ENCODE data around the gene PIH1D2. TPM values are rescaled to one million over a fixed set of nuclear protein-coding genes. Genes with fewer than 3 reads are reported as not detected.

The PIH1D2 gene, protein sequence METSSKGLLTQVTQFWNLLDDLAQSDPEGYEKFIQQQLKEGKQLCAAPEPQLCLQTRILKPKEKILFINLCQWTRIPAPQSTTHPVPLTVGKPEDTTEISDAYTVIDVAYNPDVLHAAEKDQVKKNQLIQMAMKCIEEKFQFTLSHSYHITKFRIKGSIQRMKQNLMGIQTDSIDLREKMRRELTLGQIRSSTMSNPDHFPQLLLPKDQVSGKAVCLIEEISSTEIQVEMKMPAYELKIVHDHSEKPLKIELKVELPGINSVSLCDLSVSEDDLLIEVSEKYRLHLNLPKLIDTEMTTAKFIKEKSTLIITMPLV
- polyA plus RNA-seq, result 1 to 10 TPM in 2 of 4 donors, under 1 TPM in 1, not detected in 1; 0.67 to 1.2 (median 1.1) TPM
- long read RNA-seq, donor 1, result 0 reads
- long read RNA-seq, donor 2, result 0 reads
- long read RNA-seq, donor 3, partial matches to known transcripts, result 6 of 6 reads
- long read RNA-seq, donor 3, other reads (novel, unspliced or antisense), result 0 of 6 reads
- long read RNA-seq, donor 4, result 0 reads
- long read RNA-seq, donor 5, result 0 reads
- long read RNA-seq, donor 6, result 0 reads
- long read RNA-seq, donor 7, result 0 reads
- long read RNA-seq, donor 8, result 0 reads
- long read RNA-seq, donor 9, result 0 reads
- long read RNA-seq, donor 10, partial matches to known transcripts, result 5 of 6 reads
- long read RNA-seq, donor 10, other reads (novel, unspliced or antisense), result 0 of 6 reads

DNA sequence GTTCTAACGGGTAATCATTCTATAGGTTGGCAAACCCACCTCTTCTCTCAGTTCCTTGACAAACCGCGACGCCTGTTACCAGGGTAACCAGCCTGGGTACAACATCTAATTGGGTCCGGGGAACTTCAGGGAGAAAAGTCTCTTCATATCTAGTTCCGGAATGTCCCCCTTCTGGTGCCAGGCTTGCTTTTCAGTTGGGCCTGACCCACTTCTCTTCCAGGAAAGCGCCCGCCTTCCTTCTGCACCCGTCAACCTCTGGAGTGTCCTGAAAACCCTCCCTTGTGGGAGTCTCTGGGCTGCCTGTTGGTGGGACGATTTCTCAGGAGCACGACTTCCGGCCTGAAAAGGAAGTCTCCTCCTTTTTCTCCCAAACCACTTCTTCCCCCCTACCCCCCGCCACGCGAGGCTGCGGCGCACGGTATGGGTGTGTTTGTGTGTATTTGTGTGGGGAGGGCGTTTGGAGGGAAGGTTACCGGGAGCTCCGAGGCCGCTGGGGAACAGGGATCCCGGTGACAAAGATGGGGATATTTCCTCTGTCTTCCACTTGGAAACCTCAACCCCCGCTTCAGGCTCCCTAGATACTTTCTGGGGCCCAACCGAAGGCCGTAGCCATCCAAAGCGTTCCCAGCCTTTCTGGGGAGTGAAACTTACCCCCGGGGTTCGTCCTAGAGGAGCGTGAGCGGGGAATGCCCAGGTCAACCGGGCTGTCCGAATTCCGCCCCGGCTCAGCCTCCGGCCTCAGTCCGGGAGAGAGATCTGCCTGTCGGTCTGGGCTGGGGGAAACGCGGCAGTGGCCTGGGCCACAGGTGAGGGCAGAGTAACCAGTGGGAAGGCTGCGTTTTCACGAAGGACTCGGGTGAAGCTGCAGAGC, at the start of gene PIH1D2, which contains the start of gene NKAPD1:
Gene PIH1D2 (minus strand): TSS at position 77 of the 871 bp plus-strand sequence. CDS start 843 bp downstream, outside the sequence.
Gene NKAPD1 (plus strand): TSS at position 359 of the 871 bp plus-strand sequence. CDS start 1,276 bp downstream, outside the sequence.
- Histone ChIP-seq H3K27ac (ENCODE audit: low read depth in 1 of 3, low read length in 2 of 3) (peak within 1 kb of the TSS; percentile 74 to 98 (median 90)), H3K36me3 (ENCODE audit: control insufficient read depth in 3 of 3, insufficient read depth in 2 of 3, low read depth in 1 of 3, low read length in 3 of 3) (peaks cover 4 to 9% (median 7%) of the 10 kb centered on the region in 3 donors), H3K4me3 (ENCODE audit: low read depth in 1 of 3, low read length in 3 of 3) (peak within 1 kb of the TSS; percentile 88 to 94 (median 94)), H3K27me3 (ENCODE audit: control insufficient read depth in 3 of 3, insufficient read depth in 3 of 3, low read length in 3 of 3) (no peaks in the 10 kb centered on the region), H3K4me1 (ENCODE audit: control insufficient read depth in 3 of 3, insufficient read depth in 2 of 3, low read depth in 1 of 3, low read length in 2 of 3) (peaks cover 0 to 3% (median 0%) of the 10 kb centered on the region in 3 donors), H3K9me3 (ENCODE audit: control insufficient read depth in 2 of 2, insufficient read depth in 1 of 2, low read depth in 1 of 2, low read length in 1 of 2) (no peaks in the 10 kb centered on the region)
- FAIRE-seq (no peak), DNase-seq (peak; percentile 80 to 92)
- WGBS, 3 donors, result 0 to 1% (median 0%) methylated on average over 36 to 43 of the region's 43 CpGs

DNA sequence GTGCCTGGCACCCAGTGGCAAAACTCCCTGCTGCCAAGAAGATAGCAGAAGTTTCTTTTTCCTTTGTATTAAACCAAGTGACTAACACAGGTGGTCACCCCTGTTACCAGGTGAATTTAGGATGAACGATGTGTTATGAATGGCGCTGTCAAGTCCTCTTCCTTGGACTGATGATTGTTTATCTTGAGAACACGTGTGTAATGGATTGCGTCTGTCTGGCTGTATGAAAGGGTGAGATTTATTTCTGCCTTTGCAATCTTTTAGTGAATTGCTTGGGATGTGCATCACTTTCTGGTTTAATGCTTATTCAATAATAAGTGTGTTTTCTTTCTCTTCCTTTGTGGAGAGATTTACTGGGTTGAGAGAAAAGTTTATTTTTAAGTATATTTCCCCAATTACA, 49.3 kb upstream of the PIH1D2 start:
- DNase-seq (no peak), FAIRE-seq (no peak)
- H3K27me3 ChIP-seq (ENCODE audit: control insufficient read depth in 3 of 3, insufficient read depth in 3 of 3, low read length in 3 of 3), result no peaks in the 10 kb centered on the region
- WGBS, 3 donors, result 67 to 86% (median 73%) methylated on average over 4 of the region's 4 CpGs
- no peak overlapping the region for H3K4me3 ChIP-seq (ENCODE audit: low read depth in 1 of 3, low read length in 3 of 3)
- no peak overlapping the region for H3K27ac ChIP-seq (ENCODE audit: low read depth in 1 of 3, low read length in 2 of 3)
- H3K4me1 ChIP-seq (ENCODE audit: control insufficient read depth in 3 of 3, insufficient read depth in 2 of 3, low read depth in 1 of 3, low read length in 2 of 3), result no peaks in the 10 kb centered on the region
- H3K36me3 ChIP-seq (ENCODE audit: control insufficient read depth in 3 of 3, insufficient read depth in 2 of 3, low read depth in 1 of 3, low read length in 3 of 3), result peaks cover 0 to 2% (median 0%) of the 10 kb centered on the region in 3 donors
- H3K9me3 ChIP-seq (ENCODE audit: control insufficient read depth in 2 of 2, insufficient read depth in 1 of 2, low read depth in 1 of 2, low read length in 1 of 2), result no peaks in the 10 kb centered on the region

DNA sequence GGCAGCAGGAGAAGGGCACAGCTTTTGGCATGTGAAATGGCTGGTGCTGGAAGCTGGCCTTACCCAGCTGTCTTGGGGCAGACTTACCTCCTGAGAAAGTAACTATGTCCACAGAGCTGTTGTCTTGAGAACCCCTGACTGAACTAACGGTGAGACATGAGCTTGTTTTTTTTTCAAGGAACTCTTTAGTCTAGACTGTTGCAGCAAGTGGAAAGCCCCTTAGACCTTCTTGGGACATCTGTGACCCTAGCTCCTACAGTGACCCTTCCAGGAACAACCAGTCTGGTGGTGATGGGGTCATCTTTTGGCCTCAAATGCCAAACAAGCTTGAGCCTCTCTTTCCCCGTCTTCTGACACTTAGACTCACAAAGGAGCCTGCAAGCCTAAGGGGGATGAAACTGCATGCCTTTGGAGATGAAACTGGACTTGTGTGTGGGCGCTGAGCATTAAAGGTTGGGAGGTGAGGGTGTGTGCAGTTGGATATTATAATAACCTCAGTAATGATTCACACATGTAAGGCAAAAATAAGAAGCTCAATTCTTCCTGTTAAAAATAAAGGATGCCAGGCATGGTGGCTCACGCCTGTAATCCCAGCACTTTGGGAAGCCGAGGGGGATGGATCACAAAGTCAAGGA, 48.3 kb upstream of the PIH1D2 start:
- no peaks in the 10 kb centered on the region for H3K9me3 ChIP-seq (ENCODE audit: control insufficient read depth in 2 of 2, insufficient read depth in 1 of 2, low read depth in 1 of 2, low read length in 1 of 2)
- 92 to 96% (median 94%) methylated on average over 5 of the region's 5 CpGs for WGBS, 3 donors
- H3K27ac ChIP-seq (ENCODE audit: low read depth in 1 of 3, low read length in 2 of 3), result no peak overlapping the region
- DNase-seq (no peak), FAIRE-seq (no peak)
- no peaks in the 10 kb centered on the region for H3K4me1 ChIP-seq (ENCODE audit: control insufficient read depth in 3 of 3, insufficient read depth in 2 of 3, low read depth in 1 of 3, low read length in 2 of 3)
- H3K27me3 ChIP-seq (ENCODE audit: control insufficient read depth in 3 of 3, insufficient read depth in 3 of 3, low read length in 3 of 3), result no peaks in the 10 kb centered on the region
- H3K4me3 ChIP-seq (ENCODE audit: low read depth in 1 of 3, low read length in 3 of 3), result no peak overlapping the region
- H3K36me3 ChIP-seq (ENCODE audit: control insufficient read depth in 3 of 3, insufficient read depth in 2 of 3, low read depth in 1 of 3, low read length in 3 of 3), result peaks cover 0 to 2% (median 0%) of the 10 kb centered on the region in 3 donors

DNA sequence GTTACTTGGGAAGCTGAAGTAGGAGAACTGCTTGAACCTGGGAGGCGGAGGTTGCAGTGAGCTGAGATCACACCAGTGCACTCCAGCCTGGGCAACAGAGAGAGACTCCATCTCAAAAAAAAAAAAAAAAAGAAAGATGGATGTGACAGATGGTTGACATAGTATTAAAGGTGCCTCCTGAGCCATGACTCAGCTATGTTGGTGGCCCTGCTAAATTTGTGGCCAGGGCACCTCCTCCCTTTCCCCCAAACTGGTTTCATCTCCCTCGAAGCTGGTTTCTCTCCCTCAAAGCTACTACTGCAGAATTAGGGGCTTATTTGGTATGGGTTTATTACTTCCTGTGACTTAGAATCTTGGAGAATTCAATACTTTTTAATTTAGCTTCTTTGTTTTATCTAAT, 44.4 kb upstream of the PIH1D2 start:
- FAIRE-seq (no peak), DNase-seq (no peak)
- Histone ChIP-seq H3K4me1 (ENCODE audit: control insufficient read depth in 3 of 3, insufficient read depth in 2 of 3, low read depth in 1 of 3, low read length in 2 of 3) (no peaks in the 10 kb centered on the region), H3K27me3 (ENCODE audit: control insufficient read depth in 3 of 3, insufficient read depth in 3 of 3, low read length in 3 of 3) (no peaks in the 10 kb centered on the region), H3K4me3 (ENCODE audit: low read depth in 1 of 3, low read length in 3 of 3) (no peak overlapping the region), H3K9me3 (ENCODE audit: control insufficient read depth in 2 of 2, insufficient read depth in 1 of 2, low read depth in 1 of 2, low read length in 1 of 2) (no peaks in the 10 kb centered on the region), H3K27ac (ENCODE audit: low read depth in 1 of 3, low read length in 2 of 3) (no peak overlapping the region), H3K36me3 (ENCODE audit: control insufficient read depth in 3 of 3, insufficient read depth in 2 of 3, low read depth in 1 of 3, low read length in 3 of 3) (peaks cover 0 to 2% (median 0%) of the 10 kb centered on the region in 3 donors)
- 76 to 85% (median 77%) methylated on average over 2 of the region's 2 CpGs for WGBS, 3 donors

DNA sequence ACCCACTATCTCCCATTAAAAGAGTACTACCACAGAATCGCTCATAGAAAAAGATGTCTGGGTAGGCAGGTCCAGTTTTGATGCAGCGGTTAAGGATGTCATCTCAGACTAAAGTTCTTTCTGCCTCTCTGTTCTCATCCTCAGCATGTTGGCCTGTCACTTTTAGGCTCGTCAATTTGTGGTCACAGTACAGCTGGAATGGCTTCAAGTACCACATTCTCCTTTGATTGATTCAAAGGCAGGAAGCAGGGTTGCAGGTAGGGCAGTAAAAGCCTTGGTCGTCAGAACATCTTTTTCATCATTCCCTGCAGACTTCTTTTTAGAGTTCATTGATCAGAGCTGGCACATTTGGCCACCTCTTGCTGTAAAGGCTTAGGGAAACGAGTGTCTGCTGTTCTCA, 41.6 kb upstream of the PIH1D2 start:
- FAIRE-seq (no peak), DNase-seq (no peak)
- Histone ChIP-seq H3K27ac (ENCODE audit: low read depth in 1 of 3, low read length in 2 of 3) (no peak overlapping the region), H3K27me3 (ENCODE audit: control insufficient read depth in 3 of 3, insufficient read depth in 3 of 3, low read length in 3 of 3) (no peaks in the 10 kb centered on the region), H3K9me3 (ENCODE audit: control insufficient read depth in 2 of 2, insufficient read depth in 1 of 2, low read depth in 1 of 2, low read length in 1 of 2) (no peaks in the 10 kb centered on the region), H3K36me3 (ENCODE audit: control insufficient read depth in 3 of 3, insufficient read depth in 2 of 3, low read depth in 1 of 3, low read length in 3 of 3) (peaks cover 0 to 2% (median 0%) of the 10 kb centered on the region in 3 donors), H3K4me1 (ENCODE audit: control insufficient read depth in 3 of 3, insufficient read depth in 2 of 3, low read depth in 1 of 3, low read length in 2 of 3) (no peaks in the 10 kb centered on the region), H3K4me3 (ENCODE audit: low read depth in 1 of 3, low read length in 3 of 3) (no peak overlapping the region)
- 70 to 76% (median 74%) methylated on average over 5 of the region's 5 CpGs for WGBS, 3 donors

DNA sequence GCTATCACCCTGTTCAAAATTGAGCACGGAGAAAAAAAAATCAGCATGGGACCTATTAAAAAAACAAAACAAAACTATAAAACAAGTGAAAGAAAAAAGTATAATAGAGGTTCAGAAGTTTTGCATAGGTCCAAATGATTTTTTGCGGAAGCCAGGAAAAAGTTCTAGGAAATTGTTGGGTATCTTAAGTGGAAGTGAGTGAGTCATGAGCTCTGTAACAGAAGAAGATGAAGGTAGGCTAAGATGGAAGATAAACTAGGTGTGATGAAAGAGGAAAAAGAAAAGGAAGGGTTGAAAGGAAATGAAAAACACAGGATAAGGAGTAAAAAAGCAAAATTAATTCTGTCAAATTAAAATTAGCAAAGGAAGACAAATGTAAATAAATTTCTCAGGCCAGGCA, 40.6 kb upstream of the PIH1D2 start:
- no peak for FAIRE-seq
- DNase-seq, result no peak
- 90 to 97% (median 94%) methylated on average over 2 of the region's 2 CpGs for WGBS, 3 donors
- H3K36me3 ChIP-seq (ENCODE audit: control insufficient read depth in 3 of 3, insufficient read depth in 2 of 3, low read depth in 1 of 3, low read length in 3 of 3), result peaks cover 0 to 2% (median 0%) of the 10 kb centered on the region in 3 donors
- no peaks in the 10 kb centered on the region for H3K9me3 ChIP-seq (ENCODE audit: control insufficient read depth in 2 of 2, insufficient read depth in 1 of 2, low read depth in 1 of 2, low read length in 1 of 2)
- H3K27me3 ChIP-seq (ENCODE audit: control insufficient read depth in 3 of 3, insufficient read depth in 3 of 3, low read length in 3 of 3), result no peaks in the 10 kb centered on the region
- no peak overlapping the region for H3K4me3 ChIP-seq (ENCODE audit: low read depth in 1 of 3, low read length in 3 of 3)
- no peaks in the 10 kb centered on the region for H3K4me1 ChIP-seq (ENCODE audit: control insufficient read depth in 3 of 3, insufficient read depth in 2 of 3, low read depth in 1 of 3, low read length in 2 of 3)
- H3K27ac ChIP-seq (ENCODE audit: low read depth in 1 of 3, low read length in 2 of 3), result no peak overlapping the region

DNA sequence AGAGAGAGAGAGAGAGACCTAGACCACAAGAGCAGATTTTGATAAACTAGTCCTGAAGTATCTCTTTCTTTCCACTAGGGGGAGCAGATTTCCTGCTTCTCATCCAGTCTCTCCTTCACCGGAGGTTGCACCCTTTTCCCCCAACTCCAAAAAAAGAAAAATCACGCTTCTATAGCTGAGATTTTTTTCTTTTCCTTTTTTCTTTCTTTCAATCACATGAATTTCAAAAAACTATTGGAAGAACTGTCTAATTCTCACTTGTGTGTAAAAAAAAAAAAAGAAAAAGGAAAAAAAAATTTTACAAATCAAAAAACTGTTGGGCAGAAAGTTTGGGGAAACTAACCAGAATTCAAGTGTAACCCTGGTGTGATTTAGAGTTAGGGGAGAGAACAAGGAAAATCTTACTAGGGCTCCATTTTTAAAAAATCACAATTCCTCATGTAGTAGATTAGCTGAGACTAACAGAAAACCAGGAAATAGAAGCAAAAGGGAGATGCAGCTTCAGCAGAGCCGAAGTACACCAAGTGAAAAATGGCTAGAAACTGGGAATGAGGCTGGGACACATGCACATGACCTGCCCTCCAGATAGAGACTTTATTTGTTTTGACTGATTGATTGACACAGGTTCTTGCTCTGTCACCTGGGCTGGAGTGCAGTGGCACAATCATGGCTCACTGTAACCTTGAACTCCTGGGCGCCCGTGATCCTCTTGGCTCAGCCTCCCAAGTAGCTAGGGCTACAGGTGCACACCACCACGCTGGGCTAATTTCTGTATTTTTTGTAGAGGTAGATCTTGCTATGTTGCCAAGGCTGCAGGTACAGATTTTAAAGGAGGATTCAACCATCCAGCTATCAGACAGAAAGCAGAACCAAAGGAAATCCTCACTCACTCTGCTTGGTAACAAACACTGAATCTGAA, 40.0 kb upstream of the PIH1D2 start:
- peak; percentile 57 to 69 for DNase-seq
- Histone ChIP-seq H3K4me3 (ENCODE audit: low read depth in 1 of 3, low read length in 3 of 3) (no peak overlapping the region), H3K9me3 (ENCODE audit: control insufficient read depth in 2 of 2, insufficient read depth in 1 of 2, low read depth in 1 of 2, low read length in 1 of 2) (no peaks in the 10 kb centered on the region), H3K36me3 (ENCODE audit: control insufficient read depth in 3 of 3, insufficient read depth in 2 of 3, low read depth in 1 of 3, low read length in 3 of 3) (no peaks in the 10 kb centered on the region), H3K27ac (ENCODE audit: low read depth in 1 of 3, low read length in 2 of 3) (no peak overlapping the region), H3K4me1 (ENCODE audit: control insufficient read depth in 3 of 3, insufficient read depth in 2 of 3, low read depth in 1 of 3, low read length in 2 of 3) (no peaks in the 10 kb centered on the region), H3K27me3 (ENCODE audit: control insufficient read depth in 3 of 3, insufficient read depth in 3 of 3, low read length in 3 of 3) (no peaks in the 10 kb centered on the region)
- WGBS, 3 donors, result 44 to 59% (median 51%) methylated on average over 6 of the region's 6 CpGs
- peak; percentile 49 for FAIRE-seq
